HepG2 (cell line): ENCODE data around the gene MSI2. TPM values are rescaled to one million over a fixed set of nuclear protein-coding genes. Genes with fewer than 3 reads are reported as not detected.
A peak's percentile ranks its signal among the peaks of the same experiment; 100 is the strongest.

Experiments used
- ATAC-seq: fragments of 200-7000 bp; cut with Tn5 transposase; 3 replicates; pipeline ENCODE4 v1.9.1; 2020; ENCODE audit warnings: mild to moderate bottlenecking, moderate library complexity
- BruUV-seq: library from RNA; stranded (reverse); fragments of 400-500 nt; replicated peaks from 2 replicates; lab custom pipeline; 2021; lab: Mats Ljungman, UMichigan
- CTCF ChIA-PET: fragments of 300-600 bp; formaldehyde crosslinking; extraction: SDS; loops from one replicate; lab custom pipeline; 2021; ENCODE audit warnings: low total read pairs, inconsistent platforms, low intra/inter-chr PET ratio; lab: Yijun Ruan, JAX
- POLR2A ChIA-PET: fragments of 350-600 bp; sonication (Branson Sonifier 250); formaldehyde crosslinking; loops from one replicate; lab custom pipeline; 2020; ENCODE audit warnings: antibody characterized with exemption, inconsistent platforms; lab: Yijun Ruan, JAX
- DNase-seq: peaks from one replicate; pipeline ENCODE4 v3.0.0-alpha.2; 2015; ENCODE audit warnings: low spot score
- FAIRE-seq: peaks from 3 replicates; lab custom pipeline; 2011; peaks lifted over from hg19 to GRCh38; lab: Jason Lieb, UNC
- H2AFZ ChIP-seq: one replicate; pipeline ENCODE4 v1.6.1; 2011; ENCODE audit warnings: low read length, inconsistent platforms
- H3K27ac ChIP-seq: fragments of 300-600 bp; 3 replicates; pipeline ENCODE4 v1.8.0; 2011; ENCODE audit warnings: mixed run types, mild to moderate bottlenecking, mixed read lengths, low read length, inconsistent platforms; ENCODE audit not compliant: insufficient read depth; ENCODE audit errors: extremely low read length
- H3K27me3 ChIP-seq, 2 experiments: fragments of 200-600 bp in 1 of 2; 2 replicates in 1 of 2; 3 replicates in 1 of 2; pipeline versions ENCODE4 v1.6.0 to v1.8.0; 2011; ENCODE audit warnings: low read length in 2 of 2, mild to moderate bottlenecking in 2 of 2, moderate library complexity in 2 of 2, inconsistent platforms in 1 of 2; ENCODE audit not compliant: insufficient read depth in 2 of 2, control insufficient read depth in 1 of 2
- H3K36me3 ChIP-seq, 2 experiments: fragments of 200-600 bp in 1 of 2; replicated peaks in 1 of 2; 2 replicates in 1 of 2; 3 replicates in 1 of 2; pipeline versions ENCODE4 v1.5.1 to v1.8.0; 2011; ENCODE audit warnings: low read length in 2 of 2, inconsistent platforms in 1 of 2; ENCODE audit not compliant: insufficient read depth in 2 of 2, control insufficient read depth in 1 of 2
- H3K4me1 ChIP-seq: 2 replicates; pipeline ENCODE4 v1.5.1; 2012; ENCODE audit warnings: low read length, inconsistent platforms; ENCODE audit not compliant: insufficient read depth
- H3K4me2 ChIP-seq: 2 replicates; pipeline ENCODE4 v1.6.0; 2011; ENCODE audit warnings: low read depth, low read length, inconsistent platforms
- H3K4me3 ChIP-seq, 3 experiments: fragments of 200-600 bp in 1 of 3; sonication (generic), shearing (Covaris generic) in 1 of 3; replicated peaks in 1 of 3; 2 replicates each; pipeline ENCODE4 v1.5.1; 2011 to 2016; ENCODE audit warnings: low read length in 3 of 3, inconsistent platforms in 2 of 3, low read depth in 2 of 3, mild to moderate bottlenecking in 2 of 3, control low read depth in 1 of 3, mixed read lengths in 1 of 3; ENCODE audit not compliant: insufficient read depth in 1 of 3
- H3K79me2 ChIP-seq: one replicate; pipeline ENCODE4 v1.6.1; 2011; ENCODE audit warnings: low read length, inconsistent platforms; ENCODE audit not compliant: insufficient read depth
- H3K9ac ChIP-seq: 2 replicates; pipeline ENCODE4 v1.6.0; 2011; ENCODE audit warnings: mild to moderate bottlenecking, low read depth, low read length, inconsistent platforms; ENCODE audit not compliant: insufficient read depth
- H3K9me3 ChIP-seq: 2 replicates; pipeline ENCODE4 v1.5.1; 2012; ENCODE audit warnings: mild to moderate bottlenecking, low read length
- H4K20me1 ChIP-seq: 2 replicates; pipeline ENCODE4 v1.6.0; 2011; ENCODE audit warnings: inconsistent platforms, mild to moderate bottlenecking, low read length, moderate library complexity; ENCODE audit not compliant: insufficient read depth
- AGO2 ChIP-seq: fragments of 200-400 bp; formaldehyde crosslinking; optimal IDR thresholded peaks from 2 replicates; pipeline ENCODE3; 2017; ENCODE audit warnings: mild to moderate bottlenecking, low read depth, low read length, moderate library complexity
- ASH2L ChIP-seq: fragments of 300-600, 200-600 bp; sonication (generic); IDR thresholded peaks from 2 replicates; pipeline ENCODE4 v1.7.0; 2017; ENCODE audit warnings: low read depth, mild to moderate bottlenecking, moderate library complexity, mixed read lengths, low read length; ENCODE audit not compliant: insufficient read length
- FIP1L1 ChIP-seq: fragments of 200-400 bp; formaldehyde crosslinking; IDR thresholded peaks from 2 replicates; pipeline ENCODE4 v1.6.1; 2018; ENCODE audit warnings: low read depth, mild to moderate bottlenecking, low read length, moderate library complexity, borderline replicate concordance; ENCODE audit not compliant: insufficient read depth
- FOXA1 ChIP-seq, 2 experiments: fragments of 450-650 bp in 1 of 2; sonication (generic) in 1 of 2; formaldehyde crosslinking in 1 of 2; IDR thresholded peaks; 2 replicates each; pipeline versions ENCODE4 v1.4.0 to v1.6.1; 2016 to 2020; ENCODE audit warnings: missing genetic modification reagents in 1 of 2
- HOMEZ ChIP-seq: IDR thresholded peaks from 2 replicates; pipeline ENCODE4 v1.6.1; 2016; ENCODE audit warnings: low read depth
- KDM4B ChIP-seq: sonication (generic); formaldehyde crosslinking; IDR thresholded peaks from 2 replicates; pipeline ENCODE4 v1.4.0; 2020; ENCODE audit warnings: missing genetic modification reagents
- KLF9 ChIP-seq: IDR thresholded peaks from 2 replicates; pipeline ENCODE4 v1.6.1; 2016; ENCODE audit warnings: low read depth
- MAFF ChIP-seq: IDR thresholded peaks from 2 replicates; pipeline ENCODE4 v1.6.1; 2011; ENCODE audit warnings: low read depth, low read length, improper control_type of control experiment
- MXD1 ChIP-seq: sonication (generic); formaldehyde crosslinking; IDR thresholded peaks from 2 replicates; pipeline ENCODE4 v1.4.0; 2020; ENCODE audit warnings: mild to moderate bottlenecking, missing genetic modification reagents
- PCBP2 ChIP-seq: fragments of 200-400 bp; formaldehyde crosslinking; optimal IDR thresholded peaks from 2 replicates; pipeline ENCODE3; 2018; ENCODE audit warnings: low read length, low read depth; ENCODE audit not compliant: poor library complexity, severe bottlenecking
- PLSCR1 ChIP-seq: sonication (generic); formaldehyde crosslinking; IDR thresholded peaks from 2 replicates; pipeline ENCODE4 v1.5.0; 2020; ENCODE audit warnings: missing genetic modification reagents, mild to moderate bottlenecking, borderline replicate concordance
- PRPF4 ChIP-seq: fragments of 200-400 bp; formaldehyde crosslinking; IDR thresholded peaks from 2 replicates; pipeline ENCODE4 v1.6.1; 2016; ENCODE audit warnings: low read length, low read depth; ENCODE audit not compliant: poor library complexity, severe bottlenecking
- SOX6 ChIP-seq, 2 experiments: fragments of 450-650 bp in 1 of 2; sonication (generic) in 1 of 2; formaldehyde crosslinking in 1 of 2; IDR thresholded peaks; 2 replicates each; pipeline versions ENCODE4 v1.4.0 to v1.6.1; 2017 to 2020; ENCODE audit warnings: antibody characterized with exemption in 1 of 2, mild to moderate bottlenecking in 1 of 2, missing genetic modification reagents in 1 of 2
- ZMYM4 ChIP-seq: sonication (generic); formaldehyde crosslinking; IDR thresholded peaks from 2 replicates; pipeline ENCODE4 v1.8.1; 2023; ENCODE audit warnings: mild to moderate bottlenecking, missing genetic modification reagents
- ZNF264 ChIP-seq: sonication (generic); formaldehyde crosslinking; IDR thresholded peaks from 2 replicates; pipeline ENCODE4 v1.4.0; 2020; ENCODE audit warnings: missing genetic modification reagents
- ZNF350 ChIP-seq: sonication (generic); formaldehyde crosslinking; IDR thresholded peaks from 2 replicates; pipeline ENCODE4 v1.4.0; 2020; ENCODE audit warnings: mild to moderate bottlenecking, low read depth, missing genetic modification reagents, borderline replicate concordance
- ZNF354B ChIP-seq: sonication (generic); formaldehyde crosslinking; IDR thresholded peaks from 2 replicates; pipeline ENCODE4 v1.8.0; 2022; ENCODE audit warnings: mild to moderate bottlenecking, missing genetic modification reagents
- ZNF468 ChIP-seq: sonication (generic); formaldehyde crosslinking; IDR thresholded peaks from 2 replicates; pipeline ENCODE4 v1.8.0; 2022; ENCODE audit warnings: mild to moderate bottlenecking, moderate library complexity, missing genetic modification reagents
- ZNF563 ChIP-seq: sonication (generic); formaldehyde crosslinking; IDR thresholded peaks from 2 replicates; pipeline ENCODE4 v1.8.0; 2022; ENCODE audit warnings: mild to moderate bottlenecking, moderate library complexity, missing genetic modification reagents
- ZNF740 ChIP-seq: sonication (generic); formaldehyde crosslinking; IDR thresholded peaks from 2 replicates; pipeline ENCODE4 v1.4.0; 2020; ENCODE audit warnings: missing genetic modification reagents
- WGBS: methylation state at CpG from one replicate; pipeline ENCODE4 v1.1.6; 2017; ENCODE audit warnings: low lambda C conversion rate; 5-methylcytosine and 5-hydroxymethylcytosine counted together
- in situ Hi-C: cut with HindIII; loops from 2 replicates; pipeline ENCODE4 v1.10.0; 2017; ENCODE audit warnings: low pct_unique_long_range_greater_than_20kb; ENCODE audit not compliant: extremely low pct_ligation_motif_present
- intact Hi-C: fragments of 100-400 bp; cut with micrococcal nuclease; formaldehyde crosslinking; loops from one replicate; pipeline ENCODE4 v1.10.0; 2022; ENCODE audit not compliant: unreplicated experiment
- polyA plus RNA-seq, 8 experiments: library from polyadenylated mRNA; depleted of rRNA in 3 of 8; stranded (reverse) in 7 of 8; unstranded in 1 of 8; fragments of >200 nt; fragmentation: Illumina TruSeq in 4 of 8; extraction: Trizol in 4 of 8; gene quantifications; 2 replicates each; pipeline versions ENCODE4 v1.2.1 to v1.2.3, GENCODE V29; 2011 to 2016; ENCODE audit warnings: low read depth in 4 of 8, missing spikeins in 1 of 8, mixed read lengths in 1 of 8; ENCODE audit not compliant: insufficient read depth in 1 of 8
- total RNA-seq, 5 experiments: library from RNA; depleted of rRNA; stranded (reverse); fragments of >200 nt; fragmentation: Illumina TruSeq; extraction: Trizol; gene quantifications; 2 replicates each; pipeline ENCODE4 v1.2.3, GENCODE V29; 2016; ENCODE audit warnings: low read depth in 1 of 5

The MSI2 gene
- total and polyA plus RNA-seq, 2 of the 13 experiments (the other 11 are each of a cell fraction or from before 2014, with no cell fraction given): 77.5 to 78.4 TPM

- WGBS: 13% methylated on average over 20 of the region's 20 CpGs
- no peak for TF ChIP-seq ZNF468 (CRISPR knock-in tag)
- TF ChIP-seq ZNF264 (CRISPR knock-in tag): no peak
- 0 out of 2 replicates have a peak, but pooled peaks have one; percentile 40 for TF ChIP-seq KDM4B
- TF ChIP-seq MAFF: no peak
- TF ChIP-seq ZNF740 (CRISPR knock-in tag): 0 out of 2 replicates have a peak, but pooled peaks have one; percentile 44
- TF ChIP-seq ASH2L: no peak
- no peak for TF ChIP-seq AGO2
- no peak for TF ChIP-seq PLSCR1
- TF ChIP-seq KLF9 (CRISPR knock-in tag): no peak
- no peak for TF ChIP-seq ZNF563
- TF ChIP-seq SOX6 (IDR thresholded peaks at IDR 0.05): no peak
- no peak for TF ChIP-seq SOX6 (CRISPR knock-in tag; IDR thresholded peaks at IDR 0.05)
- peak; percentile 28 for TF ChIP-seq PCBP2
- TF ChIP-seq HOMEZ (CRISPR knock-in tag): no peak
- no peak for TF ChIP-seq MXD1 (CRISPR knock-in tag)
- TF ChIP-seq ZNF354B: no peak
- TF ChIP-seq FIP1L1: no peak
- no peak for TF ChIP-seq ZMYM4 (CRISPR knock-in tag)
- no peak for TF ChIP-seq PRPF4
- no peak for TF ChIP-seq FOXA1 (IDR thresholded peaks at IDR 0.05)
- TF ChIP-seq FOXA1 (CRISPR knock-in tag; IDR thresholded peaks at IDR 0.05): peak; percentile 64
- TF ChIP-seq ZNF350: no peak
Observed at GRCh38 chr17:57257895-57258851, 1.9 kb downstream of the MSI2 start.

More at GRCh38 chr17:57257895-57258851, 1.9 kb downstream of the MSI2 start:
- H3K27me3 ChIP-seq: no peaks in the 10 kb centered on the region
- BruUV-seq: no TSS peak
- peaks cover 9 to 34% of the 10 kb centered on the region in 2 experiments for H3K36me3 ChIP-seq
- ATAC-seq (peak; percentile 10; the same call in 1 of the 3 replicates), DNase-seq (peak; percentile 39), FAIRE-seq (no peak)
- no peak overlapping the region for H2AFZ ChIP-seq
- peak overlapping the region; percentile 94 for H3K4me2 ChIP-seq
- H3K9me3 ChIP-seq: no peaks in the 10 kb centered on the region
- H3K79me2 ChIP-seq: peaks cover 59% of the 10 kb centered on the region
- CTCF ChIA-PET: no interaction called here
- POLR2A ChIA-PET: interaction anchor here (1.0 to 2.7 kb wide), 8 partner anchors 9 to 303 kb away, joined by 3 to 20 read pairs (median 6); no protein-coding TSS in a partner anchor
- intact Hi-C loops (no loop called here), in situ Hi-C loops (no loop called here)
- H4K20me1 ChIP-seq: no peaks in the 10 kb centered on the region
- H3K4me3 ChIP-seq: peak overlapping the region; percentile 75 to 95 (median 79)
- H3K9ac ChIP-seq: peak overlapping the region; percentile 79
- H3K27ac ChIP-seq: peak overlapping the region; percentile 63
- peaks cover 74% of the 10 kb centered on the region for H3K4me1 ChIP-seq
